Mucosa of descending colon (tissue), 3 donors: Measurements from ENCODE around the gene PLA2G4B. TPM values are rescaled to one million over a fixed set of nuclear protein-coding genes. Genes with fewer than 3 reads are reported as not detected.

ENCODE experiments used
- ATAC-seq: fragments of 200-7000 bp; cut with Tn5 transposase; one replicate; pipeline ENCODE4 v1.9.1; 2020; ENCODE audit warnings: mild to moderate bottlenecking, moderate library complexity
- DNase-seq, 3 donors: peaks; one replicate each; pipeline ENCODE4 v3.0.0-alpha.2; 2020
- H3K36me3 ChIP-seq: fragments of 200-600 bp; one replicate; pipeline ENCODE4 v1.8.0; 2021; ENCODE audit warnings: low read depth, mild to moderate bottlenecking
- H3K4me1 ChIP-seq: fragments of 200-600 bp; one replicate; pipeline ENCODE4 v1.8.0; 2021; ENCODE audit warnings: low read depth, mild to moderate bottlenecking
- H3K4me3 ChIP-seq: fragments of 200-600 bp; one replicate; pipeline ENCODE4 v1.8.0; 2021; ENCODE audit warnings: mild to moderate bottlenecking
- H3K9me3 ChIP-seq: fragments of 200-600 bp; one replicate; pipeline ENCODE4 v1.8.0; 2021; ENCODE audit warnings: mild to moderate bottlenecking
- intact Hi-C, 2 donors: fragments of 100-400 bp; cut with DNase I in 1 of 2; cut with micrococcal nuclease in 1 of 2; formaldehyde crosslinking; loops; one replicate each; pipeline versions ENCODE4 v1.11.0 to v1.11.1; 2022; cut with DNase I, micrococcal nuclease
- total RNA-seq, 3 donors: library from RNA; stranded (reverse); fragmentation: NEBNext Ultra II Directional in 2 of 3; extraction: Animal tissue kit (Norgen Biotek cat#: 25700) in 2 of 3; gene quantifications; one replicate each; pipeline versions ENCODE4 v1.2.1 to v1.2.4, GENCODE V29; 2021 to 2023
- TF ChIP-seq, protein P1 (sequence below): fragments of 200-600 bp; IDR thresholded peaks from one replicate; pipeline ENCODE4 v1.8.0; 2022; ENCODE audit warnings: antibody characterized with exemption, mild to moderate bottlenecking
- donor health status: DM: no; HTN: no; CAD: no; lungs with moderate emphysema.
- donor health status: DM: no; HTN: no; CAD: no.
- donor health status: DM: no; HTN: yes; CAD: no.

Gene PLA2G4B
- total RNA-seq, 3 donors from 2014 or later, result 5.2 to 9.7 (median 6.4) TPM

DNA sequence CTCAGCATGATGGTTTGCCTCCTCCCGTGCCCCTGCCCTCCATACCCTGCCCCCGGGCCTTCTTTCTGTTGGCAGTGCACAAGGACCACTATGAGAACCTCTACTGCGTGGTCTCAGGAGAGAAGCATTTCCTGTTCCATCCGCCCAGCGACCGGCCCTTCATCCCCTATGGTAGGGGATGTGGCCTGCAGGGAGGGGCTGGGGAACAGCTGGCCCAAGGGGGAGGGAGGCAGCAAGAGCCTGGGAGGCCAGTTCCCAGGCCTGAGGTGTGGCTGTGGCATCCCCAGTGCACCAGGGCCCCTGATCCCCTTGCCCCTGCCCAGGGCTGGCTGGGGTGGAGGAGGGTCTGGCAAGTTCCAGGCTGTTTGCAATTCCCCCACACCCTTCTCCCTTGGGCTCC, 2.6 kb upstream of the PLA2G4B start:
- DNase-seq (no peak), ATAC-seq (no peak)
- intact Hi-C loops, result no loop called here
- Histone ChIP-seq H3K4me1 (peaks cover 9% of the 10 kb centered on the region), H3K4me3 (no peak overlapping the region), H3K36me3 (no peaks in the 10 kb centered on the region), H3K9me3 (no peaks in the 10 kb centered on the region)
- TF ChIP-seq, protein P1, sequence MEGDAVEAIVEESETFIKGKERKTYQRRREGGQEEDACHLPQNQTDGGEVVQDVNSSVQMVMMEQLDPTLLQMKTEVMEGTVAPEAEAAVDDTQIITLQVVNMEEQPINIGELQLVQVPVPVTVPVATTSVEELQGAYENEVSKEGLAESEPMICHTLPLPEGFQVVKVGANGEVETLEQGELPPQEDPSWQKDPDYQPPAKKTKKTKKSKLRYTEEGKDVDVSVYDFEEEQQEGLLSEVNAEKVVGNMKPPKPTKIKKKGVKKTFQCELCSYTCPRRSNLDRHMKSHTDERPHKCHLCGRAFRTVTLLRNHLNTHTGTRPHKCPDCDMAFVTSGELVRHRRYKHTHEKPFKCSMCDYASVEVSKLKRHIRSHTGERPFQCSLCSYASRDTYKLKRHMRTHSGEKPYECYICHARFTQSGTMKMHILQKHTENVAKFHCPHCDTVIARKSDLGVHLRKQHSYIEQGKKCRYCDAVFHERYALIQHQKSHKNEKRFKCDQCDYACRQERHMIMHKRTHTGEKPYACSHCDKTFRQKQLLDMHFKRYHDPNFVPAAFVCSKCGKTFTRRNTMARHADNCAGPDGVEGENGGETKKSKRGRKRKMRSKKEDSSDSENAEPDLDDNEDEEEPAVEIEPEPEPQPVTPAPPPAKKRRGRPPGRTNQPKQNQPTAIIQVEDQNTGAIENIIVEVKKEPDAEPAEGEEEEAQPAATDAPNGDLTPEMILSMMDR, result no peak

DNA sequence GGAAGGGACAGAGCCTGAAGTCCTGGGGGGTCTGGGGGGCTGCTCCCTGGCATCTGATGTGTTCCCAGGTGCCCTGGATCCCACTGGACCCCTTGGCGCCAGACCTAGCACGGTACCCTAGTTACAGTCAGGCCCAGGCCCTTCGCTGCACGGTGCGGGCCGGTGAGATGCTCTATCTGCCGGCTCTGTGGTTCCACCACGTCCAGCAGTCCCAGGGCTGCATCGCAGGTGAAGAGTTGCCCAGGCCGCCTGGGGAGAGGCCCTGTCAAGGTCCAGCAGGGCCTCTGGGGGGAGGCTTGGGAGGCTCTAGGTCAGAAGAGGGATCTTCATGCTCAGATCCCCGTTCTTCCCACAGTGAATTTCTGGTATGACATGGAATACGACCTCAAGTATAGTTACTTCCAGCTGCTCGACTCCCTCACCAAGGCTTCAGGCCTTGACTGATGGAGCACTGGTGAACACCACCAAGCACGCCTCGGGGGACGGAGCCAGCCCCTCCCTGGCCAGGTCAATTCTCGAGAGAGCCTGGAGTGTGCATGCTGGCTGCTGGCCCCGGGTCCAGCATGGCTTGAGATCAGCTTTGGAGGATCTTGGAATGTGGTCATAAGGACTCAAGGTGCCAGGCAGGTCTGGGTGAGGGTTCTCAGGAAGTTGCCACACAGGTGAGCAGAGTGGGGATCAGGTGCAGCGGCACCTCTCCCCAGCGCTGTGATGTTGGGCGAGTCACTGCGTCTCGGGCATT, 1.8 kb upstream of the PLA2G4B start:
- Histone ChIP-seq H3K36me3 (no peaks in the 10 kb centered on the region), H3K9me3 (no peaks in the 10 kb centered on the region), H3K4me3 (no peak overlapping the region), H3K4me1 (peaks cover 9% of the 10 kb centered on the region)
- DNase-seq (no peak), ATAC-seq (no peak)
- TF ChIP-seq, protein P1, result no peak
- intact Hi-C loops, result no loop called here

DNA sequence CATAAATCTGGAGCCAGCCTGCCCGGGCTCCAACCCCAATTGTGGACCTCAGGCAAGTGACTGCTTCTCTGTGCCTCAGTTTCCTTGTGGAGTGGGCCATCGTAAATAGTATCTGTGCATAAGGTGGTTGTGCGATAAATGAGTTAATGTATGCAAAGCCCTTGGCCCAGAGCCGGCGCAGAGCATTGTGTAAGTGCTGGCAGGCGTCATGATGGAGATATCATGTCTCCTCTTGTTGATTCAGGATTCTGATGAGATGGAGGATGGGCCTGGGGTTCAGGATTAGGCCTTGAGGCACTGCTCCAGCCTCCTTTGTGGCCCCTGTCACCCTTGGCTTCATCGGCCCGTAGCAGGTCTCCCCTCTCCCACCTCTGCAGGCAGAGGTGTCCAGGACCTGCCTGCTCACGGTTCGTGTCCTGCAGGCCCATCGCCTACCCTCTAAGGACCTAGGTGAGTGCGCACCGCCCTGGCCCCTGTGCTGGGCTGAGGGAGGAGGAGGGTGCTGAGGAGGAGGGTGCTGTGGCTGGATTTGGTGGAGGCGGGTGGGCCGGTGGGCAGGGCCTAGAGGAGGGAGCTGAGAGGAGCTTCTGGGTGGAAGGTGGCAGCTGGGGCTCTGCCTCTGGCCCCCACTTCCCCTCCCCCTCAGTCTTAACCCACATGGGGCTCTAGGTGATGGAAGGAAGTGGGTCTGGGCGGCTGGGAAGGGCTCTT, 1.3 kb downstream of the PLA2G4B start:
- TF ChIP-seq, protein P1, result no peak
- H3K36me3 ChIP-seq, result no peaks in the 10 kb centered on the region
- H3K4me3 ChIP-seq, result no peak overlapping the region
- H3K9me3 ChIP-seq, result no peaks in the 10 kb centered on the region
- ATAC-seq, result no peak
- DNase-seq, result no peak
- intact Hi-C loops, result no loop called here
- H3K4me1 ChIP-seq, result peaks cover 9% of the 10 kb centered on the region

DNA sequence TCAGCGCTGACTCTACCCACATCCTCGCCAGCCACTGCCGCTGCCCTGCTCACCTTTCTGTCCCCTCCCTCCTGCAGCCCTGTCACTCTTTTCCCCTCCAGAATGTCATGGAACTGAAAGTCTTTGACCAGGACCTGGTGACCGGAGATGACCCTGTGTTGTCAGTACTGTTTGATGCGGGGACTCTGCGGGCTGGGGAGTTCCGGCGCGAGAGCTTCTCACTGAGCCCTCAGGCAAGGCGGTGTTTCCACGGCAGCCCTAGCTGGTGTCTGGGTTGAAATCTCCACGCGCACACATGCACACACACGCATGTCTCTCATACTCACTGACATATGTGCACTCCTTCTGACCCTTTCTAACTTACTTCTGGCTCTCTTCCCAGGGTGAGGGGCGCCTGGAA, 2.0 kb downstream of the PLA2G4B start:
- Histone ChIP-seq H3K9me3 (no peaks in the 10 kb centered on the region), H3K36me3 (no peaks in the 10 kb centered on the region), H3K4me1 (peaks cover 9% of the 10 kb centered on the region), H3K4me3 (no peak overlapping the region)
- TF ChIP-seq, protein P1, result no peak
- no peak for ATAC-seq
- no peak for DNase-seq
- intact Hi-C loops, result no loop called here

GRCh38 chr15:41841131-41841530, 2.5 kb downstream of the PLA2G4B start:
- peaks cover 9% of the 10 kb centered on the region for H3K4me1 ChIP-seq
- DNase-seq, result no peak
- intact Hi-C loops, result no loop called here
- TF ChIP-seq, protein P1, result no peak
- no peaks in the 10 kb centered on the region for H3K36me3 ChIP-seq
- no peak for ATAC-seq
- H3K9me3 ChIP-seq, result no peaks in the 10 kb centered on the region
- H3K4me3 ChIP-seq, result no peak overlapping the region
